ENCODE measurements around the gene CALML3. TPM values are rescaled to one million over a fixed set of nuclear protein-coding genes. Genes with fewer than 3 reads are reported as not detected.

Gene CALML3
- total RNA-seq, 1 experiment from 2014 or later, result not detected

GRCh38 chr10:5510281-5511072 lies 14.3 kb upstream of the CALML3 start:
- POLR2A ChIA-PET (ENCODE audit: unreplicated experiment), result no interaction called here
- Histone ChIP-seq H3K79me2 (ENCODE audit: low read length) (no peaks in the 10 kb centered on the region), H3K27me3 (ENCODE audit: low read length) (no peaks in the 10 kb centered on the region), H3K4me3 (ENCODE audit: low read length) (no peak overlapping the region), H3K9ac (ENCODE audit: low read length) (no peak overlapping the region), H3K4me2 (ENCODE audit: low read length) (no peak overlapping the region), H2AFZ (ENCODE audit: low read length) (no peak overlapping the region), H3K27ac (ENCODE audit: low read length) (no peak overlapping the region), H4K20me1 (ENCODE audit: low read length) (no peaks in the 10 kb centered on the region), H3F3A (ENCODE audit: low read length, unreplicated experiment) (no peaks in the 10 kb centered on the region), H3K4me1 (ENCODE audit: insufficient read depth, low read length) (no peaks in the 10 kb centered on the region), H3K36me3 (ENCODE audit: low read depth, low read length) (no peaks in the 10 kb centered on the region), H3K9me2 (replicated peaks; ENCODE audit: low read length) (no peaks in the 10 kb centered on the region), H3K9me3 (ENCODE audit: low read length) (no peaks in the 10 kb centered on the region)
- no peak for TF ChIP-seq EZH2 (IDR thresholded peaks at IDR 0.05; ENCODE audit: low read length, unreplicated experiment)
- TF ChIP-seq CTCF (conservative IDR thresholded peaks at IDR 0.05; ENCODE audit: low read depth, low read length), result no peak
- TF ChIP-seq EZH2phosphoT487 (IDR thresholded peaks at IDR 0.05; ENCODE audit: borderline replicate concordance, low read length), result no peak
- BruUV-seq (replicated peaks), result no TSS peak
- intact Hi-C loops (cut with micrococcal nuclease), result no loop called here
- CTCF ChIA-PET, result no interaction called here
- ATAC-seq, result no peak
- no peak for DNase-seq

- Histone ChIP-seq H3K9ac (ENCODE audit: low read length) (no peak overlapping the region), H4K20me1 (ENCODE audit: low read length) (no peaks in the 10 kb centered on the region), H3K27ac (ENCODE audit: low read length) (no peak overlapping the region), H3K9me2 (replicated peaks; ENCODE audit: low read length) (no peaks in the 10 kb centered on the region), H2AFZ (ENCODE audit: low read length) (no peak overlapping the region), H3K4me3 (ENCODE audit: low read length) (no peak overlapping the region), H3K36me3 (ENCODE audit: low read depth, low read length) (no peaks in the 10 kb centered on the region), H3K79me2 (ENCODE audit: low read length) (no peaks in the 10 kb centered on the region), H3F3A (ENCODE audit: low read length, unreplicated experiment) (no peaks in the 10 kb centered on the region), H3K27me3 (ENCODE audit: low read length) (no peaks in the 10 kb centered on the region), H3K9me3 (ENCODE audit: low read length) (no peaks in the 10 kb centered on the region), H3K4me1 (ENCODE audit: insufficient read depth, low read length) (no peaks in the 10 kb centered on the region), H3K4me2 (ENCODE audit: low read length) (no peak overlapping the region)
- no TSS peak for BruUV-seq (replicated peaks)
- ChIA-PET CTCF (no interaction called here), POLR2A (ENCODE audit: unreplicated experiment) (no interaction called here)
- TF ChIP-seq EZH2 (IDR thresholded peaks at IDR 0.05; ENCODE audit: low read length, unreplicated experiment) (no peak), EZH2phosphoT487 (IDR thresholded peaks at IDR 0.05; ENCODE audit: borderline replicate concordance, low read length) (no peak), CTCF (conservative IDR thresholded peaks at IDR 0.05; ENCODE audit: low read depth, low read length) (no peak)
- ATAC-seq (no peak), DNase-seq (no peak)
- intact Hi-C loops (cut with micrococcal nuclease), result no loop called here
Observed at GRCh38 chr10:5511231-5511884, 13.4 kb upstream of the CALML3 start.

- CTCF ChIA-PET, result no interaction called here
- no peak for TF ChIP-seq EZH2phosphoT487 (IDR thresholded peaks at IDR 0.05; ENCODE audit: borderline replicate concordance, low read length)
- H3K9me3 ChIP-seq (ENCODE audit: low read length), result no peaks in the 10 kb centered on the region
- no peaks in the 10 kb centered on the region for H3K4me1 ChIP-seq (ENCODE audit: insufficient read depth, low read length)
- H3K79me2 ChIP-seq (ENCODE audit: low read length), result no peaks in the 10 kb centered on the region
- no peak overlapping the region for H2AFZ ChIP-seq (ENCODE audit: low read length)
- POLR2A ChIA-PET (ENCODE audit: unreplicated experiment), result interaction anchor here (0.5 kb wide), 1 partner anchor 395 kb away, joined by 3 read pairs; no protein-coding TSS in a partner anchor
- H3K4me2 ChIP-seq (ENCODE audit: low read length), result no peak overlapping the region
- no peaks in the 10 kb centered on the region for H3K9me2 ChIP-seq (replicated peaks; ENCODE audit: low read length)
- H3F3A ChIP-seq (ENCODE audit: low read length, unreplicated experiment), result no peaks in the 10 kb centered on the region
- H3K27ac ChIP-seq (ENCODE audit: low read length), result no peak overlapping the region
- BruUV-seq (replicated peaks), result no TSS peak
- no peak overlapping the region for H3K4me3 ChIP-seq (ENCODE audit: low read length)
- ATAC-seq (no peak), DNase-seq (no peak)
- no peaks in the 10 kb centered on the region for H3K27me3 ChIP-seq (ENCODE audit: low read length)
- no peaks in the 10 kb centered on the region for H4K20me1 ChIP-seq (ENCODE audit: low read length)
- no peak overlapping the region for H3K9ac ChIP-seq (ENCODE audit: low read length)
- H3K36me3 ChIP-seq (ENCODE audit: low read depth, low read length), result no peaks in the 10 kb centered on the region
- intact Hi-C loops (cut with micrococcal nuclease), result no loop called here
Observed at GRCh38 chr10:5511885-5512280, 12.9 kb upstream of the CALML3 start.

Data from PC-3 (cell line).